Osteoblast (primary cell): Measurements from ENCODE around the gene MARVELD3. TPM values are rescaled to one million over a fixed set of nuclear protein-coding genes. Genes with fewer than 3 reads are reported as not detected.

Experiments
- DNase-seq: peaks from one replicate; pipeline ENCODE4 v3.0.0; 2011; ENCODE audit warnings: low spot score, mixed read lengths; ENCODE audit not compliant: insufficient read length; ENCODE audit errors: missing footprints
- H2AFZ ChIP-seq: 2 replicates; pipeline ENCODE4 v1.6.0; 2011; ENCODE audit warnings: mild to moderate bottlenecking, low read length
- H3K27ac ChIP-seq: 2 replicates; pipeline ENCODE4 v1.5.1; 2011; ENCODE audit warnings: mild to moderate bottlenecking, low read depth, low read length, moderate library complexity
- H3K27me3 ChIP-seq: 2 replicates; pipeline ENCODE4 v1.6.0; 2012; ENCODE audit warnings: mild to moderate bottlenecking, control low read depth, inconsistent platforms, low read length, moderate library complexity; ENCODE audit not compliant: insufficient read depth
- H3K36me3 ChIP-seq: 2 replicates; pipeline ENCODE4 v1.5.1; 2011; ENCODE audit warnings: mild to moderate bottlenecking, low read length, control low read depth, moderate library complexity; ENCODE audit not compliant: insufficient read depth
- H3K4me1 ChIP-seq: 2 replicates; pipeline ENCODE4 v1.5.1; 2011; ENCODE audit warnings: mild to moderate bottlenecking, low read length, control low read depth, moderate library complexity; ENCODE audit not compliant: insufficient read depth
- H3K4me2 ChIP-seq: 2 replicates; pipeline ENCODE4 v1.6.0; 2011; ENCODE audit warnings: mild to moderate bottlenecking, low read length; ENCODE audit not compliant: insufficient read depth
- H3K4me3 ChIP-seq: fragments of 200-600 bp; sonication (generic); 3 replicates; pipeline ENCODE4 v1.5.1; 2012; ENCODE audit warnings: mild to moderate bottlenecking, low read length, inconsistent platforms; ENCODE audit not compliant: insufficient read depth
- H3K79me2 ChIP-seq: 2 replicates; pipeline ENCODE4 v1.6.0; 2012; ENCODE audit warnings: mild to moderate bottlenecking, low read length, control low read depth, inconsistent platforms; ENCODE audit not compliant: insufficient read depth
- H3K9me3 ChIP-seq: 2 replicates; pipeline ENCODE4 v1.5.1; 2011; ENCODE audit warnings: low read depth, low read length, control low read depth
- H4K20me1 ChIP-seq: 2 replicates; pipeline ENCODE4 v1.6.0; 2012; ENCODE audit warnings: mild to moderate bottlenecking, low read length, control low read depth; ENCODE audit not compliant: insufficient read depth
- CTCF ChIP-seq: IDR thresholded peaks from 2 replicates; pipeline ENCODE4 v1.5.1; 2011; ENCODE audit warnings: mild to moderate bottlenecking, low read depth, low read length, moderate library complexity; ENCODE audit errors: extremely low read depth
- total RNA-seq: library from RNA; depleted of rRNA; stranded (reverse); fragments of >200 nt; gene quantifications from 2 replicates; pipeline ENCODE4 v1.2.3, GENCODE V29; 2012

MARVELD3 gene
- total RNA-seq, 1 donor = 0.36 TPM

GRCh38 chr16:71618429-71618828, 7.6 kb upstream of the MARVELD3 start:
- no peaks in the 10 kb centered on the region for H3K9me3 ChIP-seq
- H3K36me3 ChIP-seq = no peaks in the 10 kb centered on the region
- no peak for DNase-seq
- H3K27me3 ChIP-seq = peaks cover under 1% of the 10 kb centered on the region
- H3K4me1 ChIP-seq = no peaks in the 10 kb centered on the region
- no peak overlapping the region for H3K4me2 ChIP-seq
- no peak overlapping the region for H3K27ac ChIP-seq
- H4K20me1 ChIP-seq = no peaks in the 10 kb centered on the region
- no peak for TF ChIP-seq CTCF
- no peak overlapping the region for H3K4me3 ChIP-seq
- H2AFZ ChIP-seq = no peak overlapping the region
- no peaks in the 10 kb centered on the region for H3K79me2 ChIP-seq

- Histone ChIP-seq H3K27ac (no peak overlapping the region), H3K4me1 (no peaks in the 10 kb centered on the region), H3K4me3 (no peak overlapping the region), H3K27me3 (peaks cover 23% of the 10 kb centered on the region), H2AFZ (no peak overlapping the region), H4K20me1 (no peaks in the 10 kb centered on the region), H3K36me3 (no peaks in the 10 kb centered on the region), H3K4me2 (no peak overlapping the region), H3K9me3 (no peaks in the 10 kb centered on the region), H3K79me2 (no peaks in the 10 kb centered on the region)
- TF ChIP-seq CTCF = no peak
- DNase-seq = no peak
Measured at GRCh38 chr16:71622088-71622487, 3.9 kb upstream of the MARVELD3 start.

- Histone ChIP-seq H3K9me3 (no peaks in the 10 kb centered on the region), H3K36me3 (no peaks in the 10 kb centered on the region), H3K4me3 (no peak overlapping the region), H3K4me1 (no peaks in the 10 kb centered on the region), H3K79me2 (no peaks in the 10 kb centered on the region), H4K20me1 (no peaks in the 10 kb centered on the region), H3K27me3 (peaks cover 34% of the 10 kb centered on the region), H3K4me2 (peak overlapping the region; percentile 7), H2AFZ (no peak overlapping the region), H3K27ac (no peak overlapping the region)
- TF ChIP-seq CTCF = no peak
- no peak for DNase-seq
Measured at GRCh38 chr16:71623597-71623996, 2.4 kb upstream of the MARVELD3 start.

GRCh38 chr16:71625113-71625850, 702 bp upstream of the MARVELD3 start:
- H3K36me3 ChIP-seq = no peaks in the 10 kb centered on the region
- no peak overlapping the region for H2AFZ ChIP-seq
- no peaks in the 10 kb centered on the region for H4K20me1 ChIP-seq
- TF ChIP-seq CTCF = no peak
- H3K79me2 ChIP-seq = no peaks in the 10 kb centered on the region
- peaks cover 35% of the 10 kb centered on the region for H3K27me3 ChIP-seq
- H3K9me3 ChIP-seq = no peaks in the 10 kb centered on the region
- H3K4me3 ChIP-seq = no peak overlapping the region
- H3K27ac ChIP-seq = no peak overlapping the region
- DNase-seq = no peak
- H3K4me1 ChIP-seq = peaks cover 5% of the 10 kb centered on the region
- no peak overlapping the region for H3K4me2 ChIP-seq
